ENCODE results near the gene ZMYM4.

The ZMYM4 gene

DNA sequence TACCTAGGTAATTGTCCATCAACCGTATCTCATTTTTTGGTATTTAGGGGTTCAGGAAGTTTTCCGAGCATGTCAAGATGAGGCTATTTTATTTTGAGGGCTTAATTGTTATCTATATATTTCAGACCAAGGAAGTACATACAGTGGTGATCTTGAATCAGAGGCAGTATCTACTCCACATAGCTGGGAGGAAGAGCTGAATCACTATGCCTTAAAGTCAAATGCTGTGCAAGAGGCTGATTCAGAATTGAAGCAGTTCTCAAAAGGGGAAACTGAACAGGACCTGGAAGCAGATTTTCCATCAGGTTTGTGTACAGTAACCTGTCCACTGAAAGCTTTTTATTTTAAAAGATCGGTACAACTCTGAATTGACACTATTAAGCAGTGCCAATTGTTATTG is 130.2 kb downstream of the ZMYM4 start:
- no peak for DNase-seq (ENCODE audit: low read depth in 3 of 3, low spot score in 1 of 3)

DNA sequence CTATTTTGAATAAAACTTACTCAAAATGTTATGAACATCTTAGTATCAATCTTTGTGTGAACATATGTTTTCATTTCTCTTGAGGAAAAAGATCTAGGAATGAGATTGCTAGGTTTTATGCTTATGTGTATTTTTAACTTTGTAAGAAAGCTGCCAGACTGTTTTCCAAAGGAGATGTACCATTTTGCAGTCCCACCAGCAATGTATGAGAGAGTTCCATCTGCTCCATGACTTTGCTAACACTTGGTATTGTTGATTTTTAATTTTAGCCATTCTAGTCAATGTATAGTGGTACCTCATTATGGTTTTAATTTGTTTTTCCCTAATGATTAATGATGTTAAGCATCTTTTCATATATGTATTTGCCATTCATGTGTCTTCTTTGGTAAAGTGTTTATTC is 132.5 kb downstream of the ZMYM4 start:
- DNase-seq (ENCODE audit: low read depth in 3 of 3, low spot score in 1 of 3): no peak

DNA sequence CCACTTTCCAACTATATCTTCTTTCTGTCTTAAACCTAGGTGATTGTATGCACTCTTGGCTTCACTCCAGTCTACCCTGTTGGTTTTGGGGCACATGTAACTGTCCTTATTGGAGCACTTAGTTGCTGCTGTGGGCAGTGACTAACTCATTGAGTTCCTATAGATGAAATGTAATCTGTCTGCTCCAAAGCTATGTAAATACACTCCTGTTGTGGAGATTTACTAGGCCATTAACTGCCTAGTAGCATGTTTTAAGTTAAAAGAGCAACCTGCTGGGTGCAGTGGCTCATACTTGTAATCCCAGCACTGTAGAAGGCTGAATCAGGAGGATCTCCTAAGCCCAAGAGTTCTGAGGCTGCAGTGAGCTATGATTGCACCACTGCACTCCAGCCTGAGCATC is 137.6 kb downstream of the ZMYM4 start:
- DNase-seq (ENCODE audit: low read depth in 3 of 3, low spot score in 1 of 3): no peak

DNA sequence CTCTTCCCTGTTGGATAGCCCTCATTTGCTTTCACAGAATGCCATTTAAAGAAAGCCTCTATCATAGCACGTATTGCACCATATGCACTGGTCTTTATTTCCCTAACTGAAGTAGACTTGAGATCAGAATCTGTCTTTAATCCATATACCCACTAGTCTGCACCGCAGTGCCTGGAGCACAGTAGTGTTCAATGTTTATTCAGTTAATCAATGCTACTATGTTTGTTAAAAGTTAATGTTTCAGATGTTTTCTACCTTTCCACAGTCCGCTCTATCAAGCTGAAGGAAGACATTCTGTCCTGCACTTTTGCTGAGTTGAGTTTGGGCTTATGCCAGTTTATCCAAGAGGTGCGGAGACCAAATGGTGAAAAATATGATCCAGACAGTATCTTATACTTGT is 139.2 kb downstream of the ZMYM4 start:
- no peak for DNase-seq (ENCODE audit: low read depth in 3 of 3, low spot score in 1 of 3)

DNA sequence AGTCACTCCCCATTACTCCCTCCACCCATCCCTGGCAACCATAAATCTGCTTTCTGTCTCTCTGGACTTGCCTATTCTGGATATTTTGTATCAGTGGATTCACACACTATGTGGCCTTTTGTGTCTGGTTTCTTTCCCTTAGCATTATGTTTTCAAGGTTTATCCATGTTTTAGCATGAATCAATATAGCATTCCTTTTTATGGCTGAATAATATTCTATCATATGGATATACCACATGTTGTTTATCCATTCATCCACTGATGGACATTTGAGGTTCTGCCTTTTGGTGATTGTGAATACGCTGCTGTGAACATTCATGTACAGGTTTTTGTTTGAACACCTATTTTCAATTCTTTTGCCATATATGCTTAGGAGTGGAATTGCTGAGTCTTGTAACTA is 140.4 kb downstream of the ZMYM4 start:
- DNase-seq (ENCODE audit: low read depth in 3 of 3, low spot score in 1 of 3): no peak

DNA sequence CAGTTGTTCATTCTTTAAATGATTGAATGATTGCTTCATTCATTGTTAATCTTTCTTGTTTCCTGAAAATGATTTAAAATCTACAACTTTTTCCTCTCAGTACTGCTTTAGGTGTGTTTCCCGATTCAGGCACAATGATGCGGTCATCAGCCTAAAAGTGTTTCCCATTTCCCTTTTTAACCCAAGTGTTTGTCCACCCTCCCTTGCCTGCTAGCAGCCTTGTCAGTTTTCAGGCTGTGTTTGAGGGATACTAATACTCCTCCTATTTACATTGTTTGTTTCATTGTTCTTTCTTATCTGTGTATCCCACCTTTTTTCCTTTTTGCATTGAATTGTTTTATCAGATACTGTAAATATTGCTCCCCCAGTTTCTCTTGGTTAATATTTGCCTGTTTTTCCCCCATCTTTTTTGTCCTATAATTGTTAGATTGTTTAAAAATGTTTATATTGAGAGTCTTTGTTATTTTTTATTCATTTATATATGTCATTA is 157.6 kb downstream of the ZMYM4 start:
- DNase-seq (ENCODE audit: low read depth in 3 of 3, low spot score in 1 of 3): no peak

DNA sequence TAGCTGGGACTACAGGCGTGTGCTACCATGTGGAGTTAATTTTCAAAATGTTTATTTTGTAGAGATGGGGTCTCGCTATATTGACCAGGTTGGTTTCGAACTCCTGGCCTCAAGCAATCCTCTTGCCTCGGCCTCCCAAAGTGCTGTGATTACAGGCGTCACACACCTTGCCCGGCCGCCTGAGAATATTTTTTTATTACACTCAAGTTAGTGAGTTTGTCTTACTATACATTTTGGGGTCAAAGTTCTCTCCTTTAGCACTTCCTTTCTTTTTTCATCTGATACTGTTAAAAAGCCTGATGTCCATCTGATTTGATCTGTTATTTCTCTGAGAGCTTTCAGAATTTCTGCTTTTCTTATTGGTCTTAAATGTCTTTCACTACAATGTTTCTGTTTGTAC is 159.9 kb downstream of the ZMYM4 start:
- no peak for DNase-seq (ENCODE audit: low read depth in 3 of 3, low spot score in 1 of 3)

DNA sequence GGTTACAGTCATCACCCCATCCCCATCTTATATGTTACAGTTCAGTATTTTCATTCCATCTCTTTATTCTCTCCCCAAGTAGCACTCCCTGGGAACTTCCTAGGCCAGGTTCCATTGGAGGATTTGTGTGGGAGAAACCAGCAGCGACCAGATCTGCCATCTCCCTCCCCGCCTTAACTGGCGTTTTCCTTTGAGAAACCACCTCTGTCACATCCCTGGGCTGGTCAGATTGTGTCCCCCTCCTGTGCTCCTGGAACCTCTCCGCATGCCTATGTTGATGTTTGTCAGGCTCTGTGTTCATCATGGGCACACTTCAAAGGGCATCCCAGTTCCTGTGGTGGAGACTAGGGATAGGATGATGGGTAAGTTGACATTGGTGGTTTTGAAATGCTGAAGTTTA is 162.3 kb downstream of the ZMYM4 start:
- no peak for DNase-seq (ENCODE audit: low read depth in 3 of 3, low spot score in 1 of 3)

DNA sequence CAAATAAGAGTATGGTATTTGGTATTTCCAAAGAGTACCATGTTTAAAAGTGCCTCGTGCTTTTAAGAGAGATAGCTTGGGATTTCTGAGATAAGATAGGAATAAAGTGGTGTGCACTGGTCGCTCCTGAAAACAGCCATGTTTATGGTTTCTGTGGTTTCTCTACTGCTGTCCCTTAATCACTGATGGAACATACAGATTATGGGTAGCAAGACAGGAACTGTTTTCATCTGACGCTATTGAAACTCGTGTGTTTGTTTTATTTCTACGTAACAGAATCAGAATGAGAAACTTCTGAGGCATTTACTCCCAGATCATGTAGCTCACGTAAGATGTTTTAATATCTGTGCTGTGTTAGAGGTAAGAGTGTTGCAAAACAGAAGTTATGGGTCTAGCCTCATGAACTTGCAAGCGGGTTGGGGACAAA is 162.7 kb downstream of the ZMYM4 start:
- no peak for DNase-seq (ENCODE audit: low read depth in 3 of 3, low spot score in 1 of 3)

DNA sequence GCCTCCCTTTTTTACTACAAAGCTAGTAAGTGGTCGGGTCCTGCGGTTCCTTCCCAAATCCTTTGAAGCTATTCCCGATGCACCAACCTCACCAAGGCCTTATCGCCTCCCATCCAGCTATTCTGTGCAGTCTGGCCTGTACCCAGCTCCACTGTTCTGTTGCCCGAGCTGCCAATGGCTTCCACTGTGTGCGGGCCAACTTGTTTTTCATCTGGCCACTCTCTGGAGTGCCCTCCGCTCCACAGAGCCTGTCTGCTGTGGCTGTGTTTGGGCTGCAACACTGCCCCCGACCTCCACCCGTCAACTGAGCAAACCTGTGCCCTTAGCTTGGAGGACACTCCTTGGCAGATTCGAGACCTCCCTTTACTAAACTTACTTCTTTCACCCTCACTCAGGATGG is 163.7 kb downstream of the ZMYM4 start:
- no peak for DNase-seq (ENCODE audit: low read depth in 3 of 3, low spot score in 1 of 3)

DNA sequence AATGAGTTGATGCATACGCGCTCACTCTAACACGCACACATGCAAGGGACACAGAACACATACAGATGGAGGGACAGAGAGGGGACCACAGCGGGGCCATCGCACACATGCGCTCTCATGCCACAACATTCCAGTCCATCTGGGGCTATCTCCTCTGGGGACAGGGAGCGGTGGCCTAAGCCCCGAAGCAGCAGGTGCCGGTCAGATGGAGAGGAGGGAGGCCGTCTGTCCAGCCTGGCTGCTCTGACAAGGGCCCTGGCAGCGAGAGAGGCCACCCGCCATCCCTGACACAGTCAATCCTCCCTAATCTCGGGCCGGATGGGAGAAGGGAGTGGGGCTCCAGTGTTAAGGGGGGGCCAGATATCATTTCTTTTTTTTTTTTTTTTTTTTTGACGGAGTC is 165.2 kb downstream of the ZMYM4 start:
- no peak for DNase-seq (ENCODE audit: low read depth in 3 of 3, low spot score in 1 of 3)

DNA sequence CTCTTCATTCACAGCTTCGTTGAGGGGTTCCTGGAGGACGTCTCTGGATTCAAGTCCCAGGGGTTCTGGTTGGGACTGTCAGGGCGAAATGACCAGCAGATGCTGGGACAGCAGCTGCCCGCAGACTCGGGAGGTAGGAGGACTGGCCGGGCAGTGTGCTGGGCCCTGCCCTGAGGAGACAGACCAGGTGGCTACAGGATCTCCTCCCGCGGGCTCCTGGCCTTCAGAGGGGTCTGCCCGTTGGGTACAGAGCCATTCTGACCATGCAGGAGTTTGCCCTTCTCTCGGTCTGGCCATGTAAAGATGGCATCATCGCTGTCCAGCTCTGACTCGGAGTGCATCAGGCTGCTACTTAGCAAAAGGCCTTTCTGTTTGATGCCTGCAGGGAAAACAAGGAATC is 166.2 kb downstream of the ZMYM4 start:
- DNase-seq (ENCODE audit: low read depth in 3 of 3, low spot score in 1 of 3): no peak

DNA sequence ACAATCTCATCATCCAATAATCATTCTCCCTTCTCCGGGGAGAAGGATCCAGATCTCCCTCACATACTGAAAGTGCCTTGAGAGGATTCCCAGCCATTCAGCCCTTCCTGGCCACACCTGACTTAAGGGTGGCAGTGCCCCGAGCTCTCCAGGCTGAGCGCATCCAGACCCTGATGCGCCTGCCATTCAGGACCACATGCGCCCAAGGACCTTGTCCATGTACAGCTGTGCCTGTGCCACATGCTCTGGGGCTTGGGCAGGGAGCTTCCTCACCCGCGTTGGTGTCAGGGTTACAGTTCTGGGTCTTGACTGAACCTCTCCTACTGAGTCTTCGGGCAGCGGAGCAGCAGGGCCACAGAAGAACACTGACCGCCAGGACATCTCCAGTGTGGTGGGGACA is 167.6 kb downstream of the ZMYM4 start:
- no peak for DNase-seq (ENCODE audit: low read depth in 3 of 3, low spot score in 1 of 3)

DNA sequence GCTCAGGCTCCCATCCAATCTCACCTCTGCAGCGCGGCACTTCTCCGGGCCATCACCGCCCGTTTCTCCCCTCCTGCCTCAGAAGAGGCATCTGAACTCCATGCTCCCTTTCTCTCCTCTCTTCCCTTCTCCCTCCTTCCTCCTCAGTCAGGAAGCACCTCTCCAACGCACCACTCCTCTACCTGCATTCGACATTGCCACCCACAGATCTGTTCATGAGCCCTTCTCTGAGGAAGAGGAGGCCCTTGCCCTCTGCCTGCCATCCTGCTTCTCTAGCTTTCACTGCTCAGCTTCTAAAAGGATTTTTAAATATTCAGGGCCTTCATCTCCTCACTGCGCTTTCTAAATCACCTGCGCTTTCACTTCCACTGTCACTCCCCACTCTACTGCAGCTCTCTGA is 168.7 kb downstream of the ZMYM4 start:
- no peak for DNase-seq (ENCODE audit: low read depth in 3 of 3, low spot score in 1 of 3)

DNA sequence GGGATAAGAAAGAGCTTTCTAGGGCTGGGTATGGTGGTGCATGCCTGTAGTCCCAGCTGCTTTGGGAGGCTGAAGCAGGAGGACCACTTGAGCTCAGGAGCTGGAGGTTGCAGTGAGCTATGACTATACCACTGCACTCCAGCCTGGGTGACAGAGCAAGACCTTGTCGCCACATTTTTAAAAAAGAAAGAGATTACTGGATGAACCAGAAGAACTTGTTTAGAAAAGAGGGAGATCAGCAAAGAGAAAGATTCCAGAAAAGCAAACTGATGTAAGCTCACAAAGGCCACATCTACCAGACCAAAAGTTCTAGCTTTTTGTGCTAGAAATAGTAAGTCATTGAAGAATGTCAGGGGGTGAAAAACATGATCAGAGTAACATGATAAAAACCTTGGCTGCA is 171.1 kb downstream of the ZMYM4 start:
- no peak for DNase-seq (ENCODE audit: low read depth in 3 of 3, low spot score in 1 of 3)

DNA sequence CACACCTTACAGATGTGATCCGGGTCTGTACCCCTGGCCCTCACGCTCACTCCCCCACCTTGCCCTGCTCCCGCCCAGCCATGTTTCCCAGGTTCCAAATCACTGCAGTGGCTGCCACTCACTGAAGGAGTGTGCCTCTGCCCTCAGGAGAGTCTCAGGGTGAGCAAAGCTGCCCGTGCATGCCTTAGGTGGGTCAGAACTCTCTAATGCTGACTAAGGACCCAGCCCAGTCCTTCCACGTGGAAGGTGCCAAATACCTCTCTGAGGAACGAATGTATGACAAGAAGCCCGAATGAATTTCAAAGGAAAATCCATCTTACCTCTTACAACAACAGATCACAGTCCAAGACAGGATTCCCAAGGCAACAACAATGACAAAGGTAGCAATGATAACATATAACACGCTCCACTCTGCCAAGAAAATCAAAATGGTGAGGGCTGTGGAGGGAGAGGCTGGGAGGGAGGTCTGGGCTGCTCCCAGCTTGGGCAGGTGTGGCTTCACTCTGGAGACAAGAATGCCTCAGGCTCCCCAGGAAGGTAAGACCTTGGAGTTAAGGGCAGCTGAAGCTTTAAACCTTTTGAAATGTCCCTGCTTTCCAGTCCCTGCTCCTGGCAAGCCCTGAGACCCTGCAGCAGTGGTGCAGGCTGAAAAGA is 173.5 kb downstream of the ZMYM4 start:
- no peak for DNase-seq (ENCODE audit: low read depth in 3 of 3, low spot score in 1 of 3)

DNA sequence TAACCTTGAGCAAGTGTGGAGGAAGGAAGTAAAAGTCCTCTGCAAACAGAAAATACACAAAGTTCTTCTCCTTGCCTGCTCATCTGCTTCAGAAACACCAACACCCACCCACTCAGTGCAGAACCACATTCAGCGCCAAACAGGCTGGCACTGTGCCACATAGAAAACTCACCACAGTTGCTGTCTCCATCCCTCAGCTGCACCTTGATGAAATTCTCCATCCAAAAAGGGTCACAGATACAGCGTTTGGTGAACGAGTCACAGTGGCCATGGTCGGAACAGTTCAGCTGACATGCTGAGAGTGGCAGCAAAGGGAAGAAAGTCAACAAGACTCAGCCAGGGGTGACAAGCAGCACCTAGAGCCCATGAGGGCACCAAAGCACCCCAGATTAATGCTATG is 174.2 kb downstream of the ZMYM4 start:
- DNase-seq (ENCODE audit: low read depth in 3 of 3, low spot score in 1 of 3): peak in 1 of 3 donors; percentile 10

DNA sequence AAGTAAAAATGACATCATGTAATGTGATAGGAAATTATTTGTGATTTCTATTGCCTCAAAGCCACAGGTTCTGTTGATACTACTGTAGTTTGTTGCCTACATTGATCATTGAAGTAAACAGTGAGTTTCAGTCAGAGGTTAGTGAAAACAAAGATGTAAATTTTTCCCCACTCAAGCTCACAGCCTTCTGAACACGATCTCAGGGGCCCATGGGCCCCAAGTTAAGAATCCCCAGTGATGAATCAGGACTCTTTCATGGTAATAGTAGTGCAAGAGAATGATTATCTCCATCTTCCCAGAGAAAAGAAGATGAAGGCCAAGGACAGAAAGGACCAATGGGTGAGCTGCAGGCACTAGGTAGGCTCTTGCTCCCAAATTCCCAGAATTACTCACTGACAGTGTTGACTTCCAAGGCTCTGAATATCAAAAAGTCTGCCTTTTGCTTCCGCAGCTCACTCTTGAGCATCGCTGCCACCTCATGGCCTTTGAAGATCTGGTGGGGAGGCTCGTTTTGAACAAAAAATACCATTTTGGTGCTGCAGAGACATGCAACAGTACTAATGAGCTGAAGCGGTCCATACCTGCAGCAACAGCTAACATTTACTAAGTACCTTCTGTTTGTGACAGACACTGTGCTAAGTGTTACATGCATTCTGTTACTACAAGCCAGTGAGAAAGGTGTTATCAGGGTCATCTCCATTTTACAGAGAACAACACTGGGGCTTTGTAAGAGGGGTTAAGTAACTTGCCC is 175.4 kb downstream of the ZMYM4 start:
- no peak for DNase-seq (ENCODE audit: low read depth in 3 of 3, low spot score in 1 of 3)

DNA sequence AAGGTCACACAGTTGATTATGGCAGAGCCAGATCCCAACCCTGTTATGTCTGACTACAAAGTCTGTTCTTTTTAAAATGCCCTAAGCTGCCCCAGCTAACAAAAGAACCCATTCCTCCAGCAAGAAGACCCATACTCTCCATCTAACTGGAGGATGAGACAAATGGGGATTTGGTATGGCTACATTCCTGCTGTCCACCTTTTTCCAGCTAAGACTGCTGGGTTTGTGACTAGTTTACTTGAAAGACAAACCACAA is 175.9 kb downstream of the ZMYM4 start:
- no peak for DNase-seq (ENCODE audit: low read depth in 3 of 3, low spot score in 1 of 3)

DNA sequence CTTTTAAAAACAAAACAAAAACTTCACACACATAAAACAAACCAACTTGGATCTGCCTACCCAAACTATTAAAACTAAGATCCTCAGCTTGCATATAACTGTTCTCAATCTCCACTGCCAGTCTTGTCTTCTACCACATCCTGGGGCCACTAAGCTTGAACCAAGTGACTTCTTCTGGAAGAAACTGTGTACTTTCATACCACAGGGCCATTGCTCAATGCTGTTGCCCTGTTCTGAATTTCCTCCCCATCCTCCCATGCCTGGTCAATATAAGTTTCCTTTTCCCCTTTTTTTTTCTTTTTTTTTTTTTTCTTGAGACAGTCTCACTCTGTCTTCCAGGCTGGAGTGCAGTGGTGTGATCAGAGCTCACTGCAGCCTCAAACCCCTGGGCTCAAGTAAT is 178.8 kb downstream of the ZMYM4 start:
- DNase-seq (ENCODE audit: low read depth in 3 of 3, low spot score in 1 of 3): no peak

DNA sequence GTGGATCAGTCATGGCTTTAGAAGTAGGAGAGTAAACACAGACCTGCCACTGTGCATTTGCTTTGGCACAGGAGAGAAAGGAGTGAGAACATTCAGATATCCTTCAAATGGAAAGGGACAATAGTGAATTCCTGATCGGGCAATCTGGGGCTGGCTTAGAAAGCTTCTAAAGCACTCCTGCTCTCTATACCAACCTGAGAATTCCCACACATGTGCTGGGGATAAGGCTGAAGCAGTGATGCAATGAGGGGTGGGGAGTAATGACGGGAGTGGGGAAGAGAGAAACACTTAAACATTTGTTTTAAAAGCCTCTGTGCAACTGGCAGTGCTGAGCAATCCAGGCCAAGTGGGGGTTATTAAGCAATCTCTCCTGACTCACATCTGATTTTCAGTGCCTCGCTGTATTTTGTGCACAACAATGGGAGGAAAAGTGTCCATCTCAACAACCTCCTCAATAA is 179.9 kb downstream of the ZMYM4 start:
- no peak for DNase-seq (ENCODE audit: low read depth in 3 of 3, low spot score in 1 of 3)

DNA sequence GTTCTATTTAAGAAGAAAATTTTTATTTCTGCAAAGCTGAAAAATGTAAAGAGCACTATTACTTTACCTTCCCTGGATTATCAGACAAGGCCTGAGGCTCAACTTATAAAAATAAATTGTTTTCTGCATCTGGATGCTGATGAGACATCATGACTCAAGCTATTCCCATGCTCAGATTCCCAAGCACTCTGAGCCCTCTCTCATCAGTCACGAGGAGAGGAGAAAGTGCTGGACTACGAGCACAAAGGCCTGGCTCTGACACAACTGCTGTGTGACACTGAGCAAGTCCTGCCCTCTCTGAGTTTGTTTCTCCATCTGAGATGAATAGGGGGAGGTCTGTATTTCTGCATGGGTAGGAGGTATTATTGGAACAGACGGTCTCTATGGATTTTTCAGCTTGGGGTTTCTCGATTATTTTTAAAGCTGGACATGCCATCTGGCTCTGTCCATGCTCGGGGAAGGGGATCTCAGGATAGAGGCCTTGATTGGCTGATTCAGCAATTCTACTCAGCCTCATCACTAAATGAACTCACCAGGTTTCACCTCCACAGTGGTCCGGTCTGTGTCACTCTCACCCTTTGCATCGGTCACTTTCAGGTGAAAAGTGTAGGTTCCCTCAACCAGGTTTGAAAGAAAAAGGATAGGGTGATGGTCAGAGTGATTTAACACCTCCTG is 181.0 kb downstream of the ZMYM4 start:
- no peak for DNase-seq (ENCODE audit: low read depth in 3 of 3, low spot score in 1 of 3)

DNA sequence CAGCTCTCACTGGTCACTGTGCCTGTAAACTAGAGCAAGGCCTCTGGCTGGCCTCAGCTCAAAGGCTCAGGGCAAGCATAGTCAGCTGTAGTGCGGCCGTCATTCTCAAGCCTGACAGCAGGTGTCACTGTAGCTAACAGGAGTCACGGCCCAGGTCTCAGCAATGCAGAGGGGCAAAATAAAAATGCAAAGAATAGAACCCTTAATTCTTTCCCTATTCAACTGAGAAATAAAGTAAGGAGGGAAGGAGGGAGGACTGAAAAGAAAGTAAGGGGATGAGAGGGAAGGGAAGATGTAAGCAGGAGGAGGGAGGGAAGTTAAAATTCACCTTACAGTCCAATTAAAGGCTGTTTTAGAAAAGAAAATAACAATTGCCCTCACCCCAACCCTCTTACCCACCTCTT is 182.6 kb downstream of the ZMYM4 start:
- peak; percentile 47 to 73 (median 57) for DNase-seq (ENCODE audit: low read depth in 3 of 3, low spot score in 1 of 3)

Data from stimulated activated CD4-positive, alpha-beta T cell treated with anti-CD3 and anti-CD28 coated beads, TNF-alpha, amount 100 ng/mL, for 1 hour (primary cell).